SH-SY5Y (cell line): ENCODE data around the gene MARCHF10.

Experiments used
- GATA2 ChIP-seq: IDR thresholded peaks from 2 replicates; pipeline ENCODE4 v1.6.1; 2011; ENCODE audit warnings: mild to moderate bottlenecking, low read depth, low read length
- GATA3 ChIP-seq: IDR thresholded peaks from 2 replicates; pipeline ENCODE4 v1.6.1; 2011; ENCODE audit warnings: low read depth, mild to moderate bottlenecking, low read length, moderate library complexity

DNA sequence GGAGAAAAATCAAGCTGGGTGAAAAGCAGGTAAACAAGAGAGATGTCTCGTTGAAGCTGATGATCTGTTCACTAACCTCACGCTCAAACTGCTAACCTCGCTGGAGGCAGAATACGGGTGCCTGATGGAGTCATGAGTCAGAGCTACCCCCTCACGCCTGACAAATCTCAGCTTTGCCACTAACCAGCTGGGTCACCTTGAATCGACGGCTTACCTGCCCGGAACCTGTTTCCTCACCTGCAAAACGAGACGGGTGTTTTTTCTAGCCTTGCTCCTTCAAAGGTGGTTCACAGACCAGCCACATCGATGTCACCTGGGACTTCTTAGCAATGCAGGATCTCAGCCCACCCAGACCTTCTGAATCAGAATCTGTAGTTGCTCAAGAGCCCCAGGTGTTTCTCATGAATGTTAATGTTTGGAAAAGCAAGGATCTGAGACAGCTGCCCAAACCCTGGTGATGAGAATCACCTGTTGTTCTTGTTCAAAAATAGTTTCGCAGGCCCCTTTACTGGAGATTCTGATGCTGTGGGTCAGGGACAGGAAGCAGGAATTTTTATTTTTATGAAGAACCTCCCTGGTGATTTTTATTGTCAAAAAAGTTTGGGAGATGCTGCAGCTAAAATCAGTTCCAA is 56.9 kb downstream of the MARCHF10 start:
- TF ChIP-seq GATA2 (no peak), GATA3 (no peak)
